Measurements from ENCODE around the gene CDC25A. TPM values are rescaled to one million over a fixed set of nuclear protein-coding genes. Genes with fewer than 3 reads are reported as not detected.
"Not testable (repeated sequence)": the region's sequence is repeated elsewhere in the genome, so short reads cannot be mapped to it uniquely, and the experiment has no call there.

The CDC25A gene
- total RNA-seq, 2 experiments from 2014 or later, result 32.5 to 33.9 TPM

DNA sequence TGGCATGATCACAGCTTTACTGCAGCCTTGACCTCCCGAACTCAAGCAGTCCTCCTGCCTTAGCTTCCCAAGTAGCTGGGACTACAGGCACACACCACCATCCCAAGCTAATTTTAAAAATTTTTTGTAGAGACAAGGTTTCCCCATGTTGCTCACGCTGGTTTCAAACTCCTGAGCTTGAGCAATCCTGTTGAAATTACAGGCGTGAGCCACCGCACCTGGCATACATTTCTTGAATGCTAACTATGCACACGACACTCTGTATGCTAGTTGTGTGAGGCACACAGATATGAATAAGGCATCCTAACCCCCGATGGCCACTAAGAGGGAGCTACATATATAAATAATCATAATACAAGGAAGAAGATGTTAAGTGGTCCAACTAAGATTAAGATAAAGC lies 64.9 kb downstream of the CDC25A start:
- Mint-ChIP-seq H3K4me1 (no peaks in the 10 kb centered on the region), H3K4me3 (no peak overlapping the region), H3K27me3 (no peaks in the 10 kb centered on the region), H3K27ac (no peak overlapping the region), H3K9me3 (ENCODE audit: low read depth) (no peaks in the 10 kb centered on the region), H3K36me3 (ENCODE audit: low read depth) (no peaks in the 10 kb centered on the region)
- ChIA-PET CTCF (interaction anchor here (0.5 to 1.7 kb wide), 6 partner anchors 11 to 675 kb away, joined by 3 to 6 read pairs (median 3); no protein-coding TSS in a partner anchor), POLR2A (no interaction called here)
- intact Hi-C loops (cut with DNase I, micrococcal nuclease), result no loop called here
- DNase-seq, result no peak
- no peak for ATAC-seq

DNA sequence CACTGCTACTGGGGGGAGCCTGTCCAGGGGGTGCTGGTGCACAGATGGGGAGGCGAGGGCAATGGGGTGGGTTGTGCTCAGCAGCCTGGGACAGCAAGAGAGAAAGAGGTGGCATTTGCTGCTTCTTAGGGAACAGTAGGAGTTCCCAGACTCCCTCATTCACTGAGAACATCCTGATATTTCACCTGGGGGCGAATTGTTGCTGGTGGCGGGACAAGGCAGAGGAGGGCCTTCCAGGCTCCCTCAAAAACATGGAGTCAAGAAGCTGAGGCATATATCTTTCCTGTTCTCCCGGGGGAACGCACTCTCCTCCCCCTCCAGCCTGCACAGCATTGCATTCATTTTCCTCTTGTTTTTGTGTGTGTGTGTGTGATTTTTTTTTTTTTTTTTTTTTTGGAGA lies 65.7 kb downstream of the CDC25A start:
- DNase-seq (no peak), ATAC-seq (no peak)
- intact Hi-C loops (cut with DNase I, micrococcal nuclease), result no loop called here
- ChIA-PET CTCF (interaction anchor here (1.5 to 1.7 kb wide), 2 partner anchors 10 to 141 kb away, joined by 3 to 6 read pairs; no protein-coding TSS in a partner anchor), POLR2A (no interaction called here)
- Mint-ChIP-seq H3K4me1 (no peaks in the 10 kb centered on the region), H3K9me3 (ENCODE audit: low read depth) (no peaks in the 10 kb centered on the region), H3K36me3 (ENCODE audit: low read depth) (no peaks in the 10 kb centered on the region), H3K27ac (no peak overlapping the region), H3K27me3 (no peaks in the 10 kb centered on the region), H3K4me3 (no peak overlapping the region)

DNA sequence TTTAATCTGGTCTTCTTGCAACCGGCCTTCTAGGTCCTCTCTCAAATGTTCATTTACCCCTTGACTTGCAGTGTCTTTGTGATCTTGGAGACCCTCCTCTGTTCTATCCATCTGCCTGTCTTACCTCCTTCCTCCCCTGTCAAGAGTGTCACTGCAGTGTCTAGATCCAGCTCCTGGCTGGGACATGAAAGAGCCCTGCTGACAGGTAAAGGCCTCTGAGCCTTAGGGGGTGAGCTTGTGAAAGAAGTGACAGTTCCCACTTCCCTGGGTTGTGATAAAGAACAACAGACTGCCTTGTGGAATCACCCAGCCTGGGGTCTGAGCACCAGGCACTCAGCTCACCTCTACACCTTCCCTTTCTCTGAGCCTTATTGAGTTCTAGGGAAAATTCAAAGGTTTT lies 68.0 kb downstream of the CDC25A start:
- ChIA-PET POLR2A (no interaction called here), CTCF (interaction anchor here (1.2 kb wide), 1 partner anchor 10 kb away, joined by 3 read pairs; no protein-coding TSS in a partner anchor)
- no peaks in the 10 kb centered on the region for H3K9me3 Mint-ChIP-seq (ENCODE audit: low read depth)
- H3K4me3 Mint-ChIP-seq, result no peak overlapping the region
- no peaks in the 10 kb centered on the region for H3K4me1 Mint-ChIP-seq
- ATAC-seq (no peak), DNase-seq (no peak)
- H3K27me3 Mint-ChIP-seq, result no peaks in the 10 kb centered on the region
- H3K36me3 Mint-ChIP-seq (ENCODE audit: low read depth), result no peaks in the 10 kb centered on the region
- H3K27ac Mint-ChIP-seq, result no peak overlapping the region
- intact Hi-C loops (cut with DNase I, micrococcal nuclease), result no loop called here

DNA sequence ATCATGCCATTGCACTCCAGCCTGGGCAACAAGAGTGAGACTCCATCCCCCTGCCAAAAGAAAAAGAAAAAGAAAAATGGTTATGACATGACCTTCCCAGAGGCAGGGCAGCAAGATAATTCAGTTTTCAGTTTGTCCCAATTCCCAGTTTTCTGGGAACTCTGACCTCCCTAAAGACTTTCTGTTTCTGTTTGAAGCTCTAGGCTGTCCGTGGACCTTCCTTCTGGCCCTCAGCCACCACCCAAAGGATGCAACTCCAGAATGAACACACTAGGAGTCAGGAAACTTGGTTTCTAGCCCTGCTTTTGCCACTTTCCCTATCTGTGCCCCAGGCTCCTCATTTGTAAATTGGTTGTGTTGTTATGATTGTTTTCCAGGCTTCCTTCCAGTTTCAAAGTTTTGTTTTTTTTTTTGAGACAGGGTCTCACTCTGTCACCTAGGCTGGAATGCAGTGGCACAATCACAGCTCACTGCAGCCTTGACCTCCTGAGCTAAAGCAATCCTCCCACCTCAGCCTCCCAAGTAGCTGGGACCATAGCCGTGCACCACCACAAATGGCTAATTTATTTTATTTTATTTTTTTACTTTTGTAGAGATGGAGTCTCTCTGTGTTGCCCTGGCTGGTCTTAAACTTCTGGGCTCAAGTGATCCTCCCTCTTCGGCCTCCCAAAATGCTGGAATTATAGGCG lies 68.6 kb downstream of the CDC25A start:
- DNase-seq (no peak), ATAC-seq (no peak)
- intact Hi-C loops (cut with DNase I, micrococcal nuclease), result no loop called here
- H3K4me3 Mint-ChIP-seq, result no peak overlapping the region
- ChIA-PET CTCF (interaction anchor here (1.2 kb wide), 1 partner anchor 9 kb away, joined by 3 read pairs; no protein-coding TSS in a partner anchor), POLR2A (no interaction called here)
- H3K36me3 Mint-ChIP-seq (ENCODE audit: low read depth), result no peaks in the 10 kb centered on the region
- no peaks in the 10 kb centered on the region for H3K9me3 Mint-ChIP-seq (ENCODE audit: low read depth)
- no peak overlapping the region for H3K27ac Mint-ChIP-seq
- no peaks in the 10 kb centered on the region for H3K27me3 Mint-ChIP-seq
- no peaks in the 10 kb centered on the region for H3K4me1 Mint-ChIP-seq

DNA sequence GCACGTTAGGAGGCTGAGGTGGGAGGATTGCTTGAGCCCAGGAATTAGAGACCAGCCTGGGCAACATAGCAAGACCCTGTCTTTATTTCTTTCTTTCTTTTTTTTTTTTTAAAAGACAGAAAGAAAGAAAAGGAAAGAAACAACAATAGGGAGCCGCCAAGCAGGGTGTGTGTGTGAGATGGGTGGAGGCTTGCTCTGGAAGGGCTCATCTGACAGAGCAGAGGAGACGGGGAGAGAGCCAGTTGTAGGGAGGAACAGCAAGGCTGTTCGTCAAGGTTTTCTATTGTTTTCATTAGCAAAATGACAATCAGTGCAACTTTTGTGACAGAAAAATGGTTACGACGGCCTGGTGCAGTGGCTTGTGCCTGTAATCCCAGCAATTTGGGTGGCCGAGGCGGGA lies 69.3 kb downstream of the CDC25A start:
- CTCF ChIA-PET, result no interaction called here

DNA sequence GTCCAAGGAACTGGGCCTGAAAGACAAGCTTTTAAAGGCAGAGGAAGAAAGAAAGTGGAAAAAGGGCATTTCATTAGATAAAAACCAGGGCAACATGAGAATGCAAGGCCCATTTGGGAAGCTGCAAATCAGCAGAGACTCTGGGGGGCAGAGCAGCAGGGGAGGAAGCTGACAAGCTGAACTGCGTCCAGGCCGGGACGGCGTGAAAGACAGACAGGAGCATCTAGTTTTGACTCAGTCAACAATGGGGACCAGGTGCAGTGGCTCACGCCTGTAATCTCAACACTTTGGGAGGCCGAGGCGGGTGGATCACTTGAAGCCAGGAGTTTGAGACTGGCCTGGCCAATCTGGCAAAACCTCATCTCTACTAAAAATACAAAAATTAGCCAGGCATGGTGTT lies 69.9 kb downstream of the CDC25A start:
- Mint-ChIP-seq H3K4me3 (no peak overlapping the region), H3K9me3 (ENCODE audit: low read depth) (no peaks in the 10 kb centered on the region), H3K36me3 (ENCODE audit: low read depth) (no peaks in the 10 kb centered on the region), H3K4me1 (no peaks in the 10 kb centered on the region), H3K27ac (no peak overlapping the region), H3K27me3 (no peaks in the 10 kb centered on the region)
- ChIA-PET CTCF (interaction anchor here (0.6 kb wide), 2 partner anchors 287 to 652 kb away, joined by 3 read pairs; no protein-coding TSS in a partner anchor), POLR2A (no interaction called here)
- intact Hi-C loops (cut with DNase I, micrococcal nuclease), result no loop called here
- DNase-seq (no peak), ATAC-seq (no peak)

More for the DNA sequence above, 69.3 kb downstream of the CDC25A start:
- DNase-seq (no peak), ATAC-seq (no peak)
- intact Hi-C loops (cut with DNase I, micrococcal nuclease), result no loop called here
- no peak overlapping the region for H3K4me3 Mint-ChIP-seq
- H3K36me3 Mint-ChIP-seq (ENCODE audit: low read depth), result no peaks in the 10 kb centered on the region
- no peaks in the 10 kb centered on the region for H3K27me3 Mint-ChIP-seq
- POLR2A ChIA-PET, result no interaction called here
- H3K4me1 Mint-ChIP-seq, result no peaks in the 10 kb centered on the region
- H3K27ac Mint-ChIP-seq, result no peak overlapping the region
- no peaks in the 10 kb centered on the region for H3K9me3 Mint-ChIP-seq (ENCODE audit: low read depth)

DNA sequence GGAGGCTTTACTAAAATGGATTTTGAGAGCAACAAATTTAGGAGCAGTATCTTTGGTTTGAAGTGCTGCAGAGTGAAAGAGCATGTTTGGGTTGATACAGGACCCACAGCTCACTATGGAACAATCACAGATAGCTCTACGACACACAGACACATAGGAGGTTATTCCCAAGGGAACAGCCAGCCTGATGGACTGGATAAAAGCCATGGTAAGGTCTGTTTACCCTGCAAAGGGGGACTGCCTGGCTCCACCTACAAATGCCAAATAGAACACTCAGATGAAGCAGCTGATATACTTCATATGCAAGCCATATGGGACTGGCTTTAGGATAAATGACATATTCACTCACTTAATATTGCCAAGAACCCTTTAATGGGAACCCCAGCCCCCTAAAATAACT lies 75.4 kb downstream of the CDC25A start:
- ChIA-PET CTCF (interaction anchor here (1.0 to 1.4 kb wide), 2 partner anchors 11 to 24 kb away, joined by 4 to 6 read pairs; no protein-coding TSS in a partner anchor), POLR2A (interaction anchor here (1.3 kb wide), 2 partner anchors 22 to 187 kb away, joined by 3 to 5 read pairs; no protein-coding TSS in a partner anchor)
- Mint-ChIP-seq H3K4me3 (peak overlapping the region; percentile 14), H3K4me1 (peaks cover 10% of the 10 kb centered on the region), H3K9me3 (ENCODE audit: low read depth) (no peaks in the 10 kb centered on the region), H3K27ac (peak overlapping the region; percentile 76), H3K27me3 (no peaks in the 10 kb centered on the region), H3K36me3 (ENCODE audit: low read depth) (no peaks in the 10 kb centered on the region)
- intact Hi-C loops (cut with DNase I, micrococcal nuclease), result no loop called here
- DNase-seq (no peak), ATAC-seq (no peak)

DNA sequence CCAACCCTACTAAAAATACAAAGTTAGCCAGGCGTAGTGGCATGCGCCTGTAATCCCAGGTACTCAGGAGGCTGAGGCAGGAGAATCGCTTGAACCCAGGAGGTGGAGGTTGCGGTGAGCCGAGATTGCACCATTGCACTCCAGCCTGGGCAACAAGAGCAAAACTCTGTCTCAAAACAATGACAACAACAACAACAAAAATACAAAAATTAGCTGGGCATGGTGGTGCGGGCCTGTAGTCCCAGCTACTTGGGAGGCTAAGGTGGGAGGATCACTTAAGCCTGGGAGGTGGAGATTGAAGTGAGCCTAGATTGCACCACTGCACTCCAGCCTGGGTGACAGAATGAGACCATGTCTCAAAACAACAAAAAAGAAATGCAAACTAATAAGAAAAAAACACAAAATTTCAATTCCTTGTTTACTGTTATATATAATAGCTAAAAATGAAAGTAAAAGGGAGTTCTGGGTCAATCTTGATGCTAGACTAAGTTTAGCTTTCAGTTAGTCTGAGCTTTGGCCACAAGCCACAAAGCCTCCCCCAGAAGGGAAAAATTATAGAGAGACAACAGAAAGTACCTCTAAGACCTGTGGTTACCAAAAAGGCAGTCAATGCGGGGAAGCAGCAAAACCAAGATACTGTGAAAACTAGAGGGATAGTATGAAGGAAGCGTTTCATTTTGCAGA lies 76.0 kb downstream of the CDC25A start:
- H3K27me3 Mint-ChIP-seq; H3K36me3 Mint-ChIP-seq (ENCODE audit: low read depth); H3K9me3 Mint-ChIP-seq (ENCODE audit: low read depth); intact Hi-C loops (cut with DNase I, micrococcal nuclease): not testable (repeated sequence)
- DNase-seq (peak; percentile 67), ATAC-seq (peak; percentile 92)
- H3K4me3 Mint-ChIP-seq, result peak overlapping the region; percentile 14
- CTCF ChIA-PET, result interaction anchor here (1.0 to 1.4 kb wide), 2 partner anchors 11 to 24 kb away, joined by 4 to 6 read pairs; no protein-coding TSS in a partner anchor
- POLR2A ChIA-PET, result interaction anchor here (0.6 to 1.3 kb wide), 4 partner anchors 22 to 538 kb away, joined by 3 to 7 read pairs (median 6); no protein-coding TSS in a partner anchor
- peak overlapping the region; percentile 76 for H3K27ac Mint-ChIP-seq
- H3K4me1 Mint-ChIP-seq, result peaks cover 10% of the 10 kb centered on the region

DNA sequence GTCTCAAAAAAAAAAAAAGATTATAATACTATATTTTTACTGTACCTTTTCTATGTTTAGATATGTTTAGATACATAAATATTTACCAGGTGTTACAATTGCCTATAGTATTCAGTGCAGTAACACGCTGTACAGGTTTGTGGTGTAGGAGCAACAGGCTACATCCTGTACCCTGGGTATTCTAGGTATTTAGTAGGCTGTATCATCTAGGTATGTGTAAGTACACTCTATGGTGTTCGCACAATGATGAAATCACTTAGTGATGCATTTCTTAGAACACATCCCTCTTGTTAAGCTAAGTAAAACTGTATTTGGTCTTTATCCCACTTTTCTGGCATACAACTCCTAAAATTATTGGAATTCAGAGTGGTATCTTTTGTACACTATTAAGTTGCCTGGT lies 77.8 kb downstream of the CDC25A start:
- H3K27ac Mint-ChIP-seq, result no peak overlapping the region
- H3K9me3 Mint-ChIP-seq (ENCODE audit: low read depth), result no peaks in the 10 kb centered on the region
- no peaks in the 10 kb centered on the region for H3K27me3 Mint-ChIP-seq
- H3K36me3 Mint-ChIP-seq (ENCODE audit: low read depth), result no peaks in the 10 kb centered on the region
- no peak overlapping the region for H3K4me3 Mint-ChIP-seq
- ChIA-PET CTCF (interaction anchor here (1.0 kb wide), 1 partner anchor 10 kb away, joined by 3 read pairs; no protein-coding TSS in a partner anchor), POLR2A (no interaction called here)
- H3K4me1 Mint-ChIP-seq, result peaks cover 10% of the 10 kb centered on the region
- intact Hi-C loops (cut with DNase I, micrococcal nuclease), result no loop called here
- DNase-seq (no peak), ATAC-seq (no peak)

DNA sequence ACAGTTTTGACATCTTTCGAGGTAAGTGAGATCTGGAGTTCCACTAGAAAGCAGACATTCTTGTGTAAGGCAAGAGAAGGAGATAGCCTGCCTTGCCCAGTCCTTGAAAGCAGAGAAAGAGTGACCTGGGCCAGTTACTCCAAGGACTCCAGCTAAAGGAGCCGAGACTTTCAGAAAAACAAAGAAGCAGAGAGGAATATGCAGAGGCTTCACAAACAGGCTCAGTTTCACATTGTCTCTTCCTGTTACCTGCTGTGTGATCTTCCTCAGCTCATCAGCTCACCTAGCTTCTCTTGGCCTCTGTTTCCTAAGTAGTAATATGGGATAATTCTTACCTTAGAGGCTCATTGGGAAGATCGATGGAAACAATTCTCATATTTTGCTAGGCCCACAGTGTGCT lies 81.0 kb downstream of the CDC25A start:
- DNase-seq, result no peak
- intact Hi-C loops (cut with DNase I, micrococcal nuclease), result no loop called here
- no peak overlapping the region for H3K27ac Mint-ChIP-seq
- H3K4me3 Mint-ChIP-seq, result no peak overlapping the region
- peaks cover 2% of the 10 kb centered on the region for H3K4me1 Mint-ChIP-seq
- ATAC-seq, result no peak
- ChIA-PET CTCF (no interaction called here), POLR2A (no interaction called here)
- no peaks in the 10 kb centered on the region for H3K9me3 Mint-ChIP-seq (ENCODE audit: low read depth)
- no peaks in the 10 kb centered on the region for H3K27me3 Mint-ChIP-seq
- H3K36me3 Mint-ChIP-seq (ENCODE audit: low read depth), result no peaks in the 10 kb centered on the region
